Esophagus squamous epithelium (tissue), 5 donors: ENCODE measurements around the gene PFKP. TPM values are rescaled to one million over a fixed set of nuclear protein-coding genes. Genes with fewer than 3 reads are reported as not detected.

ENCODE experiments used
- DNase-seq: peaks from one replicate; lab custom pipeline; 2025; lab: John Stamatoyannopoulos, UW
- H3K27ac ChIP-seq, 4 donors: fragments of 200-600 bp; sonication (generic); one replicate each; pipeline ENCODE4 v1.5.1; 2016 to 2019; ENCODE audit warnings: mild to moderate bottlenecking in 1 of 4
- H3K27me3 ChIP-seq, 4 donors: fragments of 200-600 bp; sonication (generic); 1 replicate in 3 of 4; 2 replicates in 1 of 4; pipeline versions ENCODE4 v1.5.1 to v1.6.0; 2017 to 2021; ENCODE audit warnings: antibody characterized with exemption in 1 of 4
- H3K36me3 ChIP-seq, 3 donors: fragments of 200-600 bp; sonication (generic); one replicate each; pipeline ENCODE4 v1.5.1; 2016 to 2019
- H3K4me1 ChIP-seq, 3 donors: fragments of 200-600 bp; sonication (generic); one replicate each; pipeline ENCODE4 v1.5.1; 2017 to 2019
- H3K4me3 ChIP-seq, 4 donors: fragments of 200-600 bp; sonication (generic); 1 replicate in 3 of 4; 2 replicates in 1 of 4; pipeline ENCODE4 v1.5.1; 2016 to 2019; ENCODE audit warnings: mild to moderate bottlenecking in 2 of 4, moderate library complexity in 1 of 4
- H3K9me3 ChIP-seq, 3 donors: fragments of 200-600 bp; sonication (generic); one replicate each; pipeline ENCODE4 v1.5.1; 2016 to 2019
- POLR2A ChIP-seq, 4 donors: fragments of 450-650 bp; IDR thresholded peaks; one replicate each; pipeline ENCODE4 v1.6.1; 2017; ENCODE audit warnings: antibody characterized with exemption in 4 of 4, mild to moderate bottlenecking in 4 of 4, moderate library complexity in 3 of 4
- whole genome bisulfite sequencing, 2 donors: methylation state at CpG; one replicate each; pipeline ENCODE4 v1.1.5; 2018; 5-methylcytosine and 5-hydroxymethylcytosine counted together
- intact Hi-C: fragments of 100-400 bp; cut with DNase I; formaldehyde crosslinking; loops from one replicate; pipeline ENCODE4 v1.15.0; 2022
- total RNA-seq, 4 donors: library from RNA; depleted of rRNA; stranded (reverse); fragments of >200 nt; gene quantifications; one replicate each; pipeline ENCODE4 v1.1.0, GENCODE V29; 2016
- TF ChIP-seq, protein P1 (sequence below), 6 experiments: fragments of 450-650 bp in 4 of 6; fragments of 200-600 bp in 2 of 6; sonication (generic) in 2 of 6; IDR thresholded peaks; one replicate each; pipeline ENCODE4 v1.5.1; 2016 to 2019; ENCODE audit warnings: antibody characterized with exemption in 6 of 6, mild to moderate bottlenecking in 4 of 6, moderate library complexity in 4 of 6
- donor health status: DM: yes; HTN: yes; CAD: no.

Gene PFKP
- total RNA-seq, 4 donors from 2014 or later: 69.7 to 94.0 (median 86.4) TPM

DNA sequence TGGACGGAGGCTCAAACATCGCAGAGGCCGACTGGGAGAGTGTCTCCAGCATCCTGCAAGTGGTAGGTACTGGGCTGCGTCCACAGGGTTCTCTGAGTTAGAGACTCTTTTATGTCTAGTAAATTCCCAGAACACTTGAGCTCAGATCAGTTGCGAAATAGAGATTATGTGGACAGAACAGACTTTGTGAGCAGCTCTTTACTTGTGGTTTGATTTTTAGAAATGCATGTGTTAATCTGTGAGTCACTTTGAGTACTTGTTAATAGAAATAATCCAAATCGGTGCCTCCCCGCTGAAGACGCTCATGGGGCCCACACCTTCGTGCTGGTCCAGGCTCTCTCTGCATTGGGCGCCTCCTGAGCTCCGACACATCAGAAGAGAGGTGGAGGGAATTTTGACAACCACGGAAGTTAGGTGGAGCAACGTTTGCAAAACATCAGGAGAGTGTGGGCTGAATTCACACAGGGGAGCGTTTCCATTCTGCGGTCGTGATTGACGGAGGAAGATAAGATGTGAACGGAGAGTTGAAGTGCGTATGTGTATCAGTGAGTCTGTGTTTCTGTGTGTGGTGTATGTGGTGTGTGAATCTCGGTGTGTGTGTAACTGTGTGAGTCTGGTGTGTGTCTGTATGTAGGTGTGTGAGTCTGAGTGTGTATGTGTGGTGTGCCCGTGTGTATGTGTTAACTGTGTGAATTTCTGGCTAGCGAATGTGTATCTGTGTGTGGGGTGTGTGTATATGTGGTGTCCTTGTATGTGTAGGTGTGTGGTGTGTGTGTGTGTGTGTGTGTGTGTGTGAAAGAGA lies 32.1 kb downstream of the PFKP start:
- no peaks in the 10 kb centered on the region for H3K9me3 ChIP-seq
- intact Hi-C loops: no loop called here
- TF ChIP-seq POLR2A (IDR thresholded peaks at IDR 0.05): no peak
- TF ChIP-seq, protein P1, sequence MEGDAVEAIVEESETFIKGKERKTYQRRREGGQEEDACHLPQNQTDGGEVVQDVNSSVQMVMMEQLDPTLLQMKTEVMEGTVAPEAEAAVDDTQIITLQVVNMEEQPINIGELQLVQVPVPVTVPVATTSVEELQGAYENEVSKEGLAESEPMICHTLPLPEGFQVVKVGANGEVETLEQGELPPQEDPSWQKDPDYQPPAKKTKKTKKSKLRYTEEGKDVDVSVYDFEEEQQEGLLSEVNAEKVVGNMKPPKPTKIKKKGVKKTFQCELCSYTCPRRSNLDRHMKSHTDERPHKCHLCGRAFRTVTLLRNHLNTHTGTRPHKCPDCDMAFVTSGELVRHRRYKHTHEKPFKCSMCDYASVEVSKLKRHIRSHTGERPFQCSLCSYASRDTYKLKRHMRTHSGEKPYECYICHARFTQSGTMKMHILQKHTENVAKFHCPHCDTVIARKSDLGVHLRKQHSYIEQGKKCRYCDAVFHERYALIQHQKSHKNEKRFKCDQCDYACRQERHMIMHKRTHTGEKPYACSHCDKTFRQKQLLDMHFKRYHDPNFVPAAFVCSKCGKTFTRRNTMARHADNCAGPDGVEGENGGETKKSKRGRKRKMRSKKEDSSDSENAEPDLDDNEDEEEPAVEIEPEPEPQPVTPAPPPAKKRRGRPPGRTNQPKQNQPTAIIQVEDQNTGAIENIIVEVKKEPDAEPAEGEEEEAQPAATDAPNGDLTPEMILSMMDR (IDR thresholded peaks at IDR 0.05): no peak
- 75 to 76% methylated on average over 20 to 22 of the region's 22 CpGs for WGBS, 2 donors
- peaks cover 0 to 42% (median 0%) of the 10 kb centered on the region in 3 donors for H3K36me3 ChIP-seq
- no peaks in the 10 kb centered on the region for H3K27me3 ChIP-seq
- no peak overlapping the region for H3K4me3 ChIP-seq
- H3K4me1 ChIP-seq: peaks cover 24 to 84% (median 44%) of the 10 kb centered on the region in 3 donors
- peak overlapping the region in 3 of 4 donors; percentile 28 to 56 (median 36) for H3K27ac ChIP-seq
- no peak for DNase-seq

DNA sequence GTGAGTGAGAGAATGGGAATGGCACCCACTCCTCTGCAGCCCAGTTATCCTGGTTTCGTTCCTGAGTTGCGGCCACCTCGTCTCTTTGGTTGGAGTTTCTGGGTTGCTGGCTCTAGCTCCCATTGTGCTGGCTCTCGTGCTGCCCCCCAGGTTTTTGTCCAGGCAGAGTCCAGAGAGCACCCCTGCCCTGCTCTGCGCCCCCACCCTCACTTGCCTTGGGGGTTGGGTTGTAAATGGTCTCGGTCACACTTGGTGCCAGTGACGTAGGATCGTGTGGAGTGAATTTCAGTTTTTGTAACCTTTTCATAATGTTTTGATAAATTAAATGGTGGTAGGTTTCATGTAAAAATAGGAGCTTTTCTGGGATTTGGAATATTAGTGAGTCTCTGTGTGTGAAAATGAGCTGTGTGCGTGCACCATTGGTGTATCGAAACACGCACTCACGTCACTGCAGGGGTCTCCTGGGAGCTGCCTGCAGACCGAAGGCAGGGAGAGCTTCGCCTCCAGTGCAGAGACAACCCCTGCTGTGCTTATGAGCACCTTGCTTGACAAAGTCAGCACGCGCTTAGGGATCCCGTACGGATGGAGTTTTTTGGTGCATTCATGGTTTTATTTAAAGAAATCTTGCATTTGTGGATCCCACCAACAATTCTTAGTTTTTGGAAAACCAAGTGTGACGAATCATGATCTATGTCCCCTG lies 32.9 kb downstream of the PFKP start:
- Histone ChIP-seq H3K36me3 (peaks cover under 1 to 50% (median under 1%) of the 10 kb centered on the region in 3 donors), H3K9me3 (no peaks in the 10 kb centered on the region), H3K27ac (no peak overlapping the region), H3K4me1 (peaks cover 18 to 77% (median 36%) of the 10 kb centered on the region in 3 donors), H3K4me3 (no peak overlapping the region), H3K27me3 (no peaks in the 10 kb centered on the region)
- WGBS, 2 donors: 92 to 93% methylated on average over 13 to 16 of the region's 19 CpGs
- TF ChIP-seq, protein P1 (IDR thresholded peaks at IDR 0.05): no peak
- DNase-seq: no peak
- intact Hi-C loops: no loop called here

DNA sequence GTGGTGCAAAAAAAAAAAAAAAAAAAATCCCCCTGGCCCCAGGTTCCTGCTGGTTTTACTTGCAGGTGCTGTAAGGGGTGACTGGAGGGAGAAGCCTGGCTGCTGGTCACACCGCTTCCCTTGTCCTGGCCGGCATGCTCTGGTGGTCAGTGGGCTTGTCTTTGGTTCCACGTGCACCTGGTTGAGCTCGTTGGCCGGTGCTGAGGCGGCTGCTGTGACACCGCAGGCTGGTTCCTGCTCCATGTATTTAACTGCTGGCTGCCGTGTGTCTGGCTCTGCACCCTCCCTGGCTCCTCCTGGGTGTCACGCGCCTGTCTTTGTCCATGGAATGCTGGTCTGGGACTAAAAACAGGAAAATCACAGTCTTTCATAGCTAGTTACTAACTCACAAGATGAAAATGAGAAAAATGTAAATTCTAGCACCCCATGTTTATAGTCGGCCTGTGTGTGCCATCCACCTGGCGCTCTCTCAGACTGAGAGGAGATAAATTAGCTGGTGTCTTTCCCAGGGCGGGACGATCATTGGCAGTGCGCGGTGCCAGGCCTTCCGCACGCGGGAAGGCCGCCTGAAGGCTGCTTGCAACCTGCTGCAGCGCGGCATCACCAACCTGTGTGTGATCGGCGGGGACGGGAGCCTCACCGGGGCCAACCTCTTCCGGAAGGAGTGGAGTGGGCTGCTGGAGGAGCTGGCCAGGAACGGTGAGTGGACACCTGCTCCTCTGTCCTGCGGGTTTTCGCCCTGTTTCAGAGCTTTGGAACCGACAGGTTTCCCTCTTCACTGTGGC lies 33.7 kb downstream of the PFKP start:
- Histone ChIP-seq H3K9me3 (no peaks in the 10 kb centered on the region), H3K4me3 (no peak overlapping the region), H3K27ac (peak overlapping the region in 3 of 4 donors; percentile 50 to 57 (median 52)), H3K27me3 (no peaks in the 10 kb centered on the region), H3K4me1 (peaks cover 14 to 69% (median 29%) of the 10 kb centered on the region in 3 donors), H3K36me3 (peaks cover 7 to 58% (median 7%) of the 10 kb centered on the region in 3 donors)
- WGBS, 2 donors: 86 to 89% methylated on average over 19 to 31 of the region's 31 CpGs
- TF ChIP-seq, protein P1 (IDR thresholded peaks at IDR 0.05): no peak
- no peak for TF ChIP-seq POLR2A (IDR thresholded peaks at IDR 0.05)
- no peak for DNase-seq
- intact Hi-C loops: no loop called here

DNA sequence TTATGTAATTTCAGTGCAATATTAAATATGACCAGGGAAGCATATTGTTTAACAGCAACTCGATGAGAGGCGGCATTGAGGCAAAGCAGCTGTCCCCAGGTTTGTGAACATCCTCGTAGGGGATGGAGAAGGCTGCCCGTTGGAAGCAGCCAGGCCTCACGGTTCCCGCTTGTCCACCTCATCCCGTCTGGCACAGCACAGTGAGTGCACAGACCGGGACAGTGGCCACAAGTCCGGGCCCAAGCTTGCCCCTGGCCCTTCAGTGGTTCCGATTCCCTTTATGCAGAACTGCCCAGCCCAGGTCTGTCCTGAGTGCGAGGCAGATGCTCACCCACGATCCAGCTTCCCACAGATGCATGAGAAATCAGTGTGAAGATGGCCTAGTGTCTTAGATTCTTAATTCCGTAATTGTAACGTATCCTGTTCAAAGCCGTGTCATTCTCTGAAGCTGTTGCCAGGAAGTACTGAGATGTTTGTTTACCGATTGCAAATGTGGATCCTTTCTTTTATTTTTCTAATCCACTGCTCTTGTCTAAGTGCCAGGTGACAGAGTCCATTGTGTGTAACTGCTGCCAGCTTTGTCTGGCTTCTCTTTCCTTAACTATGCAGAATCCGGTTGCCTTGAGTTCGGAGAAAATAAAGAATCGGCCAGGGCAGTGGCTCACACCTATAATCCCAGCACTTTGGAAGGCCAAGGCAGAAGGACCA lies 35.5 kb downstream of the PFKP start:
- WGBS, 2 donors: 19 to 36% methylated on average over 9 to 10 of the region's 19 CpGs
- Histone ChIP-seq H3K9me3 (no peaks in the 10 kb centered on the region), H3K27ac (peak overlapping the region; percentile 69 to 91 (median 84)), H3K4me1 (peaks cover 12 to 65% (median 26%) of the 10 kb centered on the region in 3 donors), H3K4me3 (no peak overlapping the region), H3K27me3 (no peaks in the 10 kb centered on the region), H3K36me3 (peaks cover 7 to 61% (median 7%) of the 10 kb centered on the region in 3 donors)
- TF ChIP-seq, protein P1 (IDR thresholded peaks at IDR 0.05): no peak
- no peak for TF ChIP-seq POLR2A (IDR thresholded peaks at IDR 0.05)
- DNase-seq: no peak
- intact Hi-C loops: no loop called here
